GM19351 (cell line): ENCODE results near the gene AGO4.
"Not testable (repeated sequence)": the region's sequence is repeated elsewhere in the genome, so short reads cannot be mapped to it uniquely, and the experiment has no call there.

Experiments
- ATAC-seq: cut with Tn5 transposase; IDR thresholded peaks from one replicate; pipeline ENCODE4 v1.9.1; 2021; ENCODE audit warnings: mild to moderate bottlenecking, moderate library complexity; ENCODE audit not compliant: unreplicated experiment

The AGO4 gene

GRCh38 chr1:35810096-35810881, 2.5 kb downstream of the AGO4 start:
- ATAC-seq = no peak

GRCh38 chr1:35812754-35813153, 4.9 kb downstream of the AGO4 start:
- ATAC-seq = not testable (repeated sequence)

- ATAC-seq = no peak
Measured at GRCh38 chr1:35825255-35825654, 17.4 kb downstream of the AGO4 start.

- ATAC-seq = no peak
Measured at GRCh38 chr1:35832276-35832905, 24.6 kb downstream of the AGO4 start.

GRCh38 chr1:35833395-35833794, 25.6 kb downstream of the AGO4 start:
- no peak for ATAC-seq

- ATAC-seq = no peak
Measured at GRCh38 chr1:35834218-35834617, 26.4 kb downstream of the AGO4 start.

- ATAC-seq = no peak
Measured at GRCh38 chr1:35835398-35835797, 27.6 kb downstream of the AGO4 start.

GRCh38 chr1:35836734-35837133, 28.9 kb downstream of the AGO4 start:
- no peak for ATAC-seq

GRCh38 chr1:35838693-35839245, 31.0 kb downstream of the AGO4 start:
- ATAC-seq = no peak

- no peak for ATAC-seq
Measured at GRCh38 chr1:35844826-35845225, 37.0 kb downstream of the AGO4 start.

GRCh38 chr1:35845766-35846165, 38.0 kb downstream of the AGO4 start:
- ATAC-seq = no peak

- no peak for ATAC-seq
Measured at GRCh38 chr1:35847935-35848565, 40.2 kb downstream of the AGO4 start.

- ATAC-seq = no peak
Measured at GRCh38 chr1:35850051-35850450, 42.2 kb downstream of the AGO4 start.

GRCh38 chr1:35850716-35851115, 42.9 kb downstream of the AGO4 start:
- ATAC-seq = no peak

- ATAC-seq = no peak
Measured at GRCh38 chr1:35851132-35851869, 43.5 kb downstream of the AGO4 start.

- ATAC-seq = no peak
Measured at GRCh38 chr1:35852241-35852640, 44.4 kb downstream of the AGO4 start.

- ATAC-seq = no peak
Measured at GRCh38 chr1:35854989-35855700, 47.3 kb downstream of the AGO4 start.

- ATAC-seq = no peak
Measured at GRCh38 chr1:35856964-35857363, 49.1 kb downstream of the AGO4 start.

- ATAC-seq = no peak
Measured at GRCh38 chr1:35857830-35858229, 50.0 kb downstream of the AGO4 start.

GRCh38 chr1:35860696-35861095, 52.9 kb downstream of the AGO4 start:
- ATAC-seq = no peak
